Transverse colon (tissue), 4 donors: ENCODE measurements around the gene ACAP3. TPM values are rescaled to one million over a fixed set of nuclear protein-coding genes. Genes with fewer than 3 reads are reported as not detected.

Experiments
- DNase-seq: peaks from one replicate; pipeline ENCODE4 v3.0.0-alpha.2; 2019
- H3K27ac ChIP-seq, 4 donors: fragments of 200-600 bp; sonication (generic); 2 replicates each; pipeline ENCODE4 v1.5.1; 2016 to 2018; ENCODE audit warnings: inconsistent platforms in 4 of 4
- H3K27me3 ChIP-seq: fragments of 200-600 bp; sonication (generic); 2 replicates; pipeline ENCODE4 v1.5.1; 2017; ENCODE audit warnings: inconsistent platforms
- H3K36me3 ChIP-seq, 4 donors: fragments of 200-600 bp; sonication (generic); 2 replicates each; pipeline ENCODE4 v1.5.1; 2017 to 2019; ENCODE audit warnings: inconsistent platforms in 4 of 4
- H3K4me1 ChIP-seq, 4 donors: fragments of 200-600 bp; sonication (generic); 2 replicates each; pipeline ENCODE4 v1.5.1; 2017 to 2020; ENCODE audit warnings: inconsistent platforms in 4 of 4
- H3K4me3 ChIP-seq, 4 donors: fragments of 200-600 bp; sonication (generic); 1 replicate in 1 of 4; 2 replicates in 3 of 4; pipeline versions ENCODE4 v1.5.1 to v1.6.1; 2017 to 2019; ENCODE audit warnings: inconsistent platforms in 4 of 4
- H3K9me3 ChIP-seq, 2 donors: fragments of 200-600 bp; sonication (generic); 2 replicates each; pipeline ENCODE4 v1.5.1; 2017 to 2019; ENCODE audit warnings: inconsistent platforms in 2 of 2
- CTCF ChIP-seq, 5 experiments: fragments of 200-600 bp in 3 of 5; fragments of 450-650 bp in 2 of 5; sonication (generic) in 3 of 5; IDR thresholded peaks; 1 replicate in 2 of 5; 2 replicates in 3 of 5; pipeline ENCODE4 v1.5.1; 2016 to 2017; ENCODE audit warnings: antibody characterized with exemption in 5 of 5, inconsistent platforms in 3 of 5, mild to moderate bottlenecking in 2 of 5, moderate library complexity in 1 of 5
- EP300 ChIP-seq: sonication (generic); formaldehyde crosslinking; IDR thresholded peaks from one replicate; pipeline ENCODE4 v1.6.1; 2017; ENCODE audit warnings: antibody characterized with exemption, low read depth
- POLR2A ChIP-seq: fragments of 450-650 bp; IDR thresholded peaks from one replicate; pipeline ENCODE4 v1.6.1; 2016; ENCODE audit warnings: antibody characterized with exemption, mild to moderate bottlenecking, moderate library complexity
- POLR2AphosphoS5 ChIP-seq, 3 donors: sonication (generic); formaldehyde crosslinking; IDR thresholded peaks; one replicate each; pipeline ENCODE4 v1.6.1; 2016; ENCODE audit warnings: antibody characterized with exemption in 3 of 3
- WGBS, 2 donors: methylation state at CpG; one replicate each; pipeline ENCODE4 v1.1.5; 2018; ENCODE audit warnings: low coverage in 1 of 2; 5-methylcytosine and 5-hydroxymethylcytosine counted together
- in situ Hi-C, 4 donors: fragments of 200-750 bp; cut with MboI; loops; one replicate each; pipeline versions ENCODE4 v1.15.0 to v1.15.1; 2017; ENCODE audit warnings: low sequenced_read_pairs in 3 of 4, low pct_ligation_motif_present in 1 of 4, low pct_unique_long_range_greater_than_20kb in 1 of 4
- intact Hi-C: fragments of 100-400 bp; cut with DNase I; formaldehyde crosslinking; loops from one replicate; pipeline ENCODE4 v1.15.1; 2023; ENCODE audit warnings: low total_unique reads
- total RNA-seq, 4 donors: library from RNA; depleted of rRNA; stranded (reverse); fragments of >200 nt; gene quantifications; one replicate each; pipeline ENCODE4 v1.1.0, GENCODE V29; 2016

ACAP3 gene
- total RNA-seq, 4 donors from 2014 or later: 52.4 to 190 (median 99.5) TPM

- in situ Hi-C loops (no loop called here), intact Hi-C loops (no loop called here)
- Histone ChIP-seq H3K4me3 (no peak overlapping the region), H3K36me3 (peaks cover 0 to 6% (median 0%) of the 10 kb centered on the region in 4 donors), H3K27ac (no peak overlapping the region), H3K9me3 (no peaks in the 10 kb centered on the region), H3K4me1 (peaks cover 23 to 35% (median 30%) of the 10 kb centered on the region in 4 donors), H3K27me3 (peaks cover 12% of the 10 kb centered on the region)
- WGBS, 2 donors: 84% methylated on average over 14 of the region's 15 CpGs; no CpG with 5 or more reads in 1 of the 2 donors
- DNase-seq: no peak
- TF ChIP-seq CTCF (IDR thresholded peaks at IDR 0.05) (no peak), POLR2A (no peak), EP300 (no peak), POLR2AphosphoS5 (IDR thresholded peaks at IDR 0.05) (no peak)
Observed at GRCh38 chr1:1328254-1328653, 20.5 kb upstream of the ACAP3 start.

GRCh38 chr1:1327291-1327690 is 19.6 kb upstream of the ACAP3 start:
- in situ Hi-C loops (no loop called here), intact Hi-C loops (no loop called here)
- Histone ChIP-seq H3K27me3 (peaks cover 12% of the 10 kb centered on the region), H3K27ac (no peak overlapping the region), H3K36me3 (peaks cover 0 to 6% (median 0%) of the 10 kb centered on the region in 4 donors), H3K4me3 (no peak overlapping the region), H3K4me1 (peaks cover 19 to 35% (median 30%) of the 10 kb centered on the region in 4 donors), H3K9me3 (no peaks in the 10 kb centered on the region)
- WGBS, 2 donors: 93% methylated on average over 40 of the region's 40 CpGs; no CpG with 5 or more reads in 1 of the 2 donors
- TF ChIP-seq CTCF (IDR thresholded peaks at IDR 0.05): no peak
- no peak for DNase-seq

GRCh38 chr1:1326075-1326605 is 18.4 kb upstream of the ACAP3 start:
- DNase-seq: no peak
- no peak for TF ChIP-seq CTCF (IDR thresholded peaks at IDR 0.05)
- Histone ChIP-seq H3K4me3 (peak overlapping the region in 2 of 4 donors; percentile 89 to 94), H3K27me3 (peaks cover under 1% of the 10 kb centered on the region), H3K9me3 (no peaks in the 10 kb centered on the region), H3K36me3 (peaks cover 0 to 6% (median 0%) of the 10 kb centered on the region in 4 donors), H3K4me1 (peaks cover 24 to 37% (median 27%) of the 10 kb centered on the region in 4 donors), H3K27ac (peak overlapping the region; percentile 90 to 98 (median 92))
- 41 to 47% methylated on average over 4 to 8 of the region's 8 CpGs for WGBS, 2 donors
- in situ Hi-C loops (no loop called here), intact Hi-C loops (no loop called here)

- H3K27ac ChIP-seq: peak overlapping the region; percentile 90 to 98 (median 92)
- intact Hi-C loops (no loop called here), in situ Hi-C loops (no loop called here)
- TF ChIP-seq EP300: no peak
- no peak for TF ChIP-seq POLR2A
- no peak for TF ChIP-seq CTCF (IDR thresholded peaks at IDR 0.05)
- no peak for TF ChIP-seq POLR2AphosphoS5 (IDR thresholded peaks at IDR 0.05)
- WGBS, 2 donors: 16 to 60% methylated on average over 1 to 15 of the region's 16 CpGs
- H3K9me3 ChIP-seq: no peaks in the 10 kb centered on the region
- H3K36me3 ChIP-seq: peaks cover 0 to 6% (median 0%) of the 10 kb centered on the region in 4 donors
- H3K27me3 ChIP-seq: no peaks in the 10 kb centered on the region
- H3K4me3 ChIP-seq: peak overlapping the region; percentile 55 to 94 (median 88)
- peaks cover 24 to 31% (median 26%) of the 10 kb centered on the region in 4 donors for H3K4me1 ChIP-seq
- peak; percentile 63 for DNase-seq
Observed at GRCh38 chr1:1325288-1326074, 17.8 kb upstream of the ACAP3 start.
